DMS153 (cell line): ENCODE results near the gene PTPRT.

Source experiments
- DNase-seq: peaks from one replicate; lab custom pipeline; 2025; lab: John Stamatoyannopoulos, UW

PTPRT gene

DNA sequence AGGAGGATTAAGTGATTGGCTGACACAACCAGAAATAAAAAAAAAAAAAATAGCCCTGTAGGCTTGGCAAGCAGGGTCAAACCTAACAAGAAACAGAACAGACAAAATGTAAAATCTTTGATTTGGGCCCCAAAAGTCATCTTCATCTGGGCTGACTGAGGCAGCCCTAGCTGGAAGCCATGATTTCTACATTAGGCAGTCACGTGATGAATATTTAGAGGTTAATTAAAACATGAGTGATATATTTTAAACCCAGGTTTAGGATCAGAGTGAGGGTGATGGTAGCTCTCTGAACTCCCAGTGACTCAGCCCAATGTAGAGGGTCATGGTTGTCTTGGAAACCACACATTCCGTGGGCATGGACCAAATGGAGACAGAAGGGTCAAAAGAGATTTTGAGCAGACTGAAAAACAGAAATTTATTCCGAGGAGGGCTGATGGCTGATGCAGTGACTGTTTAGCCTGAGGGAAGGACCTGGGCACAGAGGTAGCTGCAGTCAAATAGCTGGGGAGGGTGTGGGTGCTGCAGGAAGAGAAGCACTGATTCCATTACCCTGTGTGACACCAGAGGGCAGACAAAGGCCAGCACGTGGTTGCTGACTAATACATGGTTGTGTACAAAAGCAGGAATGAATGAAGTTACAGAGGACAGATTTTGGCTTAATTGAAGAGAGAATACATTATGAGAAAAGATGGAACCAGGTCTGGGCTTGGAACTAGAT is 998.4 kb downstream of the PTPRT start:
- DNase-seq: no peak

DNA sequence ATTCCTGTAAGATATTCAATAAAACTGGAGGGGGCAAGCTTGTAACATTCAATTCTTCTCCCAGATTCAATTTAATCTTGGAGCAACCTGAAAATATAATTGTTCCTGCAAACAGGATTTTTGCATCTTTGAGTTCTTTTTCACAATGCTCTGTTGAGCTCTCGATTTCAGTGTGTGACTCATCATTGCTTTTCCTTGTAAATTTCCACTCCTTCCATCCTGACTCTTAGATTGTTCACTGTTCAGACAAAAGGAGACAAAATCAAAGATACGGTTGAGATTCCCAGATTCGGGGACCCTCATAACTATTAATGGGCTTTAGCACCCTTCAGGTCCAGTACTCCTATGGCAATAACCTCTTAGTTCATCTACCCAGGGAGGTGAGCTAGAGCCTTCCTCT is 999.6 kb downstream of the PTPRT start:
- no peak for DNase-seq

DNA sequence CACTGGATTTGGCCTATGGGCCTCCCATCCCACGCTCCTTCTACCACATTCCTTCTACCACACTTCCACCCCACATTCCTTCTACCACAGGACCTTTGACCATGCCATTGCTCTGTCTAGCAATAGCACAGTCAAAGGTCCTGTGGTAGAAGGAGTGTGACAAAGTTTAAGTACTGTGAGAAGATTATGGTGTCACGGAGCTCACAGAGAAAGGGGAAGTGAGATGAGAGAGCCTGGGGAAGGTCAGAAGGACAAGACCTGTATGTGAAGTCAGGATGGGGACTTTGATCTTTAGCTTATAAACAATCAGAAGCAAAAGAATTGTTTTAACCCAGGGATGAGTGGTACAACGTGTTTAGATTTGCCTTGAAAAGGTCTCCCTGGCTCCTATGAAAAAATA is 1003.4 kb downstream of the PTPRT start:
- DNase-seq: no peak

DNA sequence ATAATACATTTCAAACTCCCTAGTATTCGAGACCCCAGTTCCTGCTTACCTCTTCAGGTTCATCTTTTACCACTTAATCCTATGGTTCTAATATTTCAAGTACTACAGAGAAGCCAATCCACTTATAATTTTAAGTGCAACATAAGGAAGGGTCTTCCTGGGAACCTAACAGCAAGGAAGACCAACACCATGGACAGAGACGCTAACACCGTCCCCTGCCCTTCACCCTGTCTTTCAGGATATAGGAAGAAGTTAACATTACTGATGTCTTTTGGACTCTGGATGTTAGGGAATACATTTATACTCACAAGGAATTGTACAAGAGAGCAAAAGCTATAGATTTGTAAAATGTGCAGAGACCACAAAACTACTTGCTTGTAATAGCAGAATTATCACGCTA is 1006.6 kb downstream of the PTPRT start:
- DNase-seq: no peak

DNA sequence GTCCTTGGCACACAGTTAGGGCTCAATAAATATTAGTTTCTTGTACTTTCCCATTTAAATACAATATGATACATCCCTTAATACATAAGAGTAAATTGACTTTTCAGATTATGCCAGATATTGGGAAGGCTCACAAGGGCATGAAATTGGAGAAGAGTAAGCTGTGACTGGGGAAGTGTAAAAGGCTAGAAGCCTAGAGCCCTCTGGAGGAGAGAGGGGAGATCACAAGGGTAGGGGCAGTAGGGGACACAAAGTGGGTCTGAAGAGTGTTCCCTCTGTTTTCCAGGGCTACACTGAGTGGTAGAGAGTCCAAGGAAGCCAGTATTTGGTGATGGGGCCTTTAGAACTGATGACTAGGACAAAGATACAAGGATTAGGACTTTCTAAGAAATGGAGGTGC is 1008.6 kb downstream of the PTPRT start:
- DNase-seq: no peak

DNA sequence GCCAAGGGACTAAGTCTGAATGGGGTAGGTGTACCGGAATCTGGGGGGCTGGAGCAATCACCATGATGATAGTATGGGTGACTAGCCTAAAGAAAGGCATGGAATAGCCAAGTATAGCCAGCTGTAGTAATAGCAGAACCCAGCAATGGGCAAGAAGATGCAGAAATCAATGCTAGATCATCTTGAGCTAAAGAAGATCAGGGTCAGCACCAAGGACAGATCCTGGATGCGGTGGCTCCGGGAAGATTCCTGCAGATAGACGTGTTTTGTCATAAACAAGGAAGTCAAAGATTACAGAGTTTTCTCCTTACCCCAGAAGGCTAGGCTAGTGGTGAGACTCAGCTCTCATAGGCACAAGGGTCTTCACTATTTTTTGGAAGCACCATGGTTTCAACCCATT is 1009.9 kb downstream of the PTPRT start:
- DNase-seq: no peak

DNA sequence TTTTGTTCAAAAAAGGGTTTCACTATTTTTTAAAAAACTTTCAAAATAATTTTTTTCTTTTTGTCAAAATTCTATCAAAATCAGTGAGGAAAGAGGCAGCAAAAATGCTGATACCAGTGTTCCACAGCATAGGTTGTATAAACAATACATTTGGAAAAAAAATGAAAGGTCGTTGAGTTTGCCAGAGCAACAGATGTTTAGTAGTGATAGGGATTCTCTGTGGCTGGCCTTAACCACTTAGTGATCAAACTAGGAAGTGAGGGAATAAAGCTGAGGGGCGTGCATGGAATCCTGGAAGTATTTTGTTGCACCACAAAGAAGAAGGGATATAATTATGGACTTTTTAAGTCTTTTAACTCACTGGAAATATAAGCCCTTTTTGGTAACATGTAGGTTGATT is 1016.3 kb downstream of the PTPRT start:
- DNase-seq: no peak

DNA sequence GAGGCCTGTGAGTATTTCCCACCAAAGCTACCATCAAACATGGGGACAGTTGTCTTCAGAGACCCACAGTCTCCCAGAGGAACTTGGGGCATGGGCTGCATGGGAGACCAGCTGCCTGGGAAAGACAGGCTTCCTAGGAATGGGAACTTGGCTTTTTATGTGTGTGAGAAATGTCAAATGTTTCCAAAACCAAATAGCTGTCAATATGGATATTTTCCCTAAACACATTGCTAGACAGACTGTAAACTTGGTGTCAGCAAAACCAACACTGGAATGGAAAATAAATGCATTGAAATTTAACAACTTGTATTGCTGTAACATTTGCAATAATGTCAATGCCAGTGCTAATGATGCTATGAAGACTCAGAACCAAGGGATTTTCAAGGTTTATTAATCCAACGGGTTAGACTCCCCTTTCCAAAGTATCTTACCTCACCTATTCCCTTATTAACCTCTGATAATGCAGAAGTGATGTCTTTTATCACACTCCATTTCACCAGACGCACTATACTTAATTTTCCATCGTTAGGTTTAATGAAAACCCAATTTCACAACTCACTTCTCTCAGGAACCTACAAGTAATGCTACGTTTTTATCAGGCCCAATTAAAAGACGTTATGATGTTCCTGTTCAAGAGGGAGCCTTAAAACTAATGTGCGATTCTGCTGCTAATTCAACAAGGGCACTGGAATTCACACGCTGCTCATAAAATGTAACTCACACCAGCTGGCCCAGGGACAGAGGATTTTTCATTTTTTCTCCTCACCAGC is 1025.4 kb downstream of the PTPRT start:
- no peak for DNase-seq

DNA sequence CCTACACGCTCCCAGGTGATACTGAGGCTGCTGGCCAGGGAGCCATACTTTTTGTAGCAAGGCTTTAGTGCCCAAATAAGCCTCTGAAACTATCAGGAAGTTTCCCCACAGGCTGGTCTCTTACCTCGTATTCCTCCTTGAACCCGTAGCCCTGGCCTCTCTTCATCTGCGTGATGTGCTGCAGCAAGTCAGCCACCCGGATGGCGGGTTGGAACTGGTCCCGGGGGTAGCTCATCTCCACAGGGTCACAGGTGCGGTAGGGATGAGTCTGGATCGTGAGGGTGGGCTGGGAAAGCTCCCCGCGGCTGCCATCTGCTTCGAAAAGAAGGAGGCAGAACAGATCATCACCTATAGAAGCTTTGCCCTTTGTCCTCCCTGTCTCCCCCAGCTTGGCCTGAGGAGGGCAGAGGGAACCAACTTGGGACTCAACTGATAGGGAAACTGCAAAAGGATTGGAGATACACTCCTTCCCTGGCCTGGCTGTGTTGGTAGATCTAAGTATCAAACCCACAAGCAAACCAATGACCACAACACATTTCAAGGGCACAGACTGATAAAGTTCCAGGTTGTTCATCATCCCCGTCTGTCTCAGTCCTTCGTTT is 1028.4 kb downstream of the PTPRT start:
- no peak for DNase-seq

DNA sequence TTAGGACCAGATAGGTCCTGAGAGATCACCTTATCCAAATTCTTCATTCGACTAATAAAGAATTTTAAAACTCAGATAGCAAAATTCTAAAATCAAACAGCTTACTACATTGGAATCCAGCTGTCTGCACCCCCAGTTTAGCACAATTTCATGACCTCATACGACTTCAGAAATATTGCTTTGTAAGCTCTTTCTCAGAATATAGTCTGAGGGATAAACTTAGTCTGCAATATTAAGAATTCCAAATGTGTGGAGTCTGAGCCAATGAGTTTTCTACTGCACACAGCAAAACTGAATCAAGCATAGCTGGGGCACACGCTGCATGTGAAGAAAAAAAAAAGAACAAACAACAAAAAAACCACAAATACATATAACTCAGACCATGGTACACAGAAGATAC is 1029.9 kb downstream of the PTPRT start:
- DNase-seq: no peak

DNA sequence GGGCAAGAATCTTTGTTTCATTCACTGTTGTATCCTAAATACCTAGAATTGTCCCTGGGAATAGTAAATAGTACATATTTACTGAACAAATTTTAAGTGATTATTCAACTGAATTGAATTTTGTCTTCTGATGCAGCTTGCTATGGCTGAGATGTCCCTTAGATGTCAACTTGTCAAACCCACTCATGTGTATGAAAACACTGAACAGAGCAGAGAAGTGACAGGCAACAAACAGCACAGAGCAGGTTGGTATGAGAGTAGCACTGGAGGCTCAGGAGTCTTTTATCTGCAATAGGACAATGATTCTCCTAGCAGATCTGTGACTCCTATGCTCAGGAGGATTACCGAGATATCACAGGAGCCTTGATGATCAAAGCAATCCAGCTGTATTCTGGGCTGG is 1031.4 kb downstream of the PTPRT start:
- DNase-seq: no peak

DNA sequence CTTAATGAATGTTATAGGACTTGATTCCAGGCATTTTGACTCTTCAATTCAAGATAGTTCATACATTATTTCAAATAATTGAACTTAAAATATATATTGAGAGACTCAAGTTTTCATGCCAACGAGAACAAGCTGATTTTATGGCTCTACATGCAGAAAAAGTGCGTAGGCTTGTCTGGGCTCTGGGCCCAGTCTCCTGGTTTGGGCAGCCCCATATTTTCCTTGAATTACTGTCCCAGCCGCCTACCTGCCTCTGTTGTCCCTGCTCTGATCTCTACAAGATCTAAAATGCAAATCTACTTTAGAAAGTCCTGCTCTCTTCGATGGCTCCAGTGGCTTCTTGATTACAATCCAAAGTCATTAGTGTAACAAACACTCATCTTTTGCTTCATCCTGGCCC is 1034.1 kb downstream of the PTPRT start:
- DNase-seq: no peak

DNA sequence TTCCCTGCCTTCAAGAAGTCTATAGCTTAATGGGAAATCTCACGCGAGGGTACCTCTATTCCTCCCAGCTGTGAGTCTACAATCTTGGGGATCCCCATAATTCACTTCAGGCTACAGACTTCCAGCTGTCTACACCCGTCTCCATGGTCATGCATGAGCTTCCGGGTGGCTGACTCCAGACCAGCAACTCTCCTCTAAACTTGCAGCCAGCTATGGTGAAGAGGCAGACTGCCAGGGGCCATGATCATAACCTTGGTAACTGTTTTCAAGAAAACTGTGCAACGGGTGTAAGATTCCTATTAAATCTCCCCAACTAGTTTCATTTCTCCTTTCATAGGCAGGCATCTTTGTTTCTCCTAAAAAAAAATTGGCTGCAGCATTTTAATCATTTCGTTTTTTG is 1037.1 kb downstream of the PTPRT start:
- no peak for DNase-seq

DNA sequence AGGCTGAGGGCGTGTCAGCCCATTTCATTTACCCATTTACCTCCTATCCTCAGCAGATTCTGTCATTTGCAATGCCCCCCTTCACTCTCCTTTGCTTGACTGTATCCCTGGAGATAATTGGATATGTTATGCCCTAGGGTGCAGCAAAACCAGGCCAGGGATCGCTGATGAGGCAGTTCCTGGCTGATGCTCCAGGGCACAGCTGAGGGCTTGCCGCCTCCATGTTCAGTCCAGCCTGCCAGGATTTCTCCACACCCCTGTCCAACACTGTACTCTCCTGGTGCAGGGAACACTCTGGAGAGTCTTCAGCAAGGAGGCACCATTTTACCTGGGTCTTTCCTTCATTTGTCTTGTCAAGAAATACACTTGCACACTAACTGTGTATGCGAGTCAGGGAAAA is 1039.5 kb downstream of the PTPRT start:
- DNase-seq: no peak

DNA sequence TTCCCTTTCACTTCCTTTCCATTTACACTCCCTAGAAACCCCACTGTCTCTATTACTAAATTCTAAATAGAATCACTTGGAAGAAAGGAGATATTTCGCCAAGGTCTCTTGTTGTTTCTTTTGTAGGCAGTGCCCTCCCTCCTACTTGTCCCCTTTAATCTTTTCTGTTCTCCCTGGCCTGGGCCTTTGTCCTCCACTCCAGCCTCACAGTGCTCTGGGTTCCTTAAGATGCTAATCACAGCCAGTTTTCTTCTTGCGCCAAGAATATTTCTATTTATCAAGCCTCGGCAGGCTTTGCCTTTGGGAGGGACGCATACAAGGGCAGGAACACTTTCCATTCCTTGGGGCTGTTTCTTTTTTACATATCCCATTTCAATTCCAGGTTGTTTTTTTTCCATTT is 1051.0 kb downstream of the PTPRT start:
- DNase-seq: no peak

DNA sequence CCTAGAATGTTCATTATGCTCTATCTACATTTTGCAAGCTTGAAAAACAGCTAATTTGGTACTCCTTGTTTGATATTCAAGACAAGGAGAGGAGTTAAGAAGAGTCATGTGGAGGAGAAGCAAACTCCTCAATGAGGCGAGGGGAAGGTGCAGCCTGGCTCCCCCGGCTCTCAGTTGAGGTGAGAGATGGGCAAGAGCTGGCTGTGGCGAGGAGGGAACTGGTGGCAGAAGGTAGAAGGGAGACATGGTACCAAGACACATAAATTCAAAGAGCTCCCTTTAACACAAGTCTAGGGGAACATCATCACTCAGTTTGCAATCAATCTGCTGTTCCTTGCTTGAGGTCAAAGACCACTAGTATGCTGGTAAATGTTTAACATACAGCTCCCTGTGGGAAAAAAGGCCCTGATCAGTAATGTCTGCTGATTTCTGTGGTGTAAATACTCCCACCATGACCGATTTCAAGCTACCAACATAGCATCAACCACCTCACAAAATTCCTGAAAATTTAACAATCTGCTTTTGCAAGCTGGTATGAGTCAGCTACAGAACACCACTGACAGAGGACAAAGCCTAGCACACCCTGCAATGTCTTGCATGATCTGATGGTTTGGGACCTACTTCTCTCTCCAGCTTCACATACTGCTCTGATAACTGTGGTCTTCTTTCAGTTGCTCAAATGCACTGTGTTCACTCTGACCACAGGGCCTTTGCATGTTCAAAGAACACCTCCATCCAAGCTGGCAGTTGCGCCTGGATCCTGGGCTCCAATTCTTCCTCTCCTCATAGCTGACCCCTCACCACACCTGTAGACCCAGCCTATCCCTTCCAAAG is 1055.2 kb downstream of the PTPRT start:
- no peak for DNase-seq

DNA sequence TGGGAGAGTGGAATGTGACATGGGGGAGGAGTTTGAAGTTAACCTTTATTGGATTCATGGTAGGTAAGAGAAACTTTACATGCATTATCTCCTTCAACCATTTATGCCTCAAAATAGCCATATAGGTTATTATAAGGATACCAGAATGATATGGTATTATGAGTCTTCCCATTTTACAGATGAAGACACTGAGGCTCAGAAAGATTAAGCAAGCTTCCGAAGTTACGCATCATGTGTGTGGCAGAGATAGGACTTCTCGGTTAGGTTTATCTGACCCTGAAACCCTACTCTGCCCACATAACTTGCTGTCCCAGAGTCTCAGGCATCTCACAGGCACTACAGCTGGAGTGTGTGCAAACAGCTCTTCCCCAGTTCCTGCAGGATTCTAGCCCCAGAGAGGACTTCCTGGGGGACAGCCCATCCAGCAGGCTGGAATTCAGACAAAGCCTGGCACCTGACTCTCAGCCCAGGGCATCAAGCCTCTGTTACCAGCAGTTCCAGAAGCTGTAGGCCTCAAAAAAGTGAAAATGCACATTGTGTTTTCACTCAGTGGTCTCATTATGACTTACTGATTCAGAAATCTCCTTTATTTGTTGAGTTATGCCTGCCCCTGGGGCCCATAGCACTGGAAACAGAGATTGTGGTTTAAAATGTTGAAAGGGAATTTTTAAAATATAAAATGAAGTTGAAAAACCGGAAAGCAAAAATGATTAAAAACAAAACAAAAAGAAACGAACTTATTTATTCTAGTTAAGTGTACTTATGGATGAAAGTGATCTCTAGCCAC is 1058.7 kb downstream of the PTPRT start:
- no peak for DNase-seq

DNA sequence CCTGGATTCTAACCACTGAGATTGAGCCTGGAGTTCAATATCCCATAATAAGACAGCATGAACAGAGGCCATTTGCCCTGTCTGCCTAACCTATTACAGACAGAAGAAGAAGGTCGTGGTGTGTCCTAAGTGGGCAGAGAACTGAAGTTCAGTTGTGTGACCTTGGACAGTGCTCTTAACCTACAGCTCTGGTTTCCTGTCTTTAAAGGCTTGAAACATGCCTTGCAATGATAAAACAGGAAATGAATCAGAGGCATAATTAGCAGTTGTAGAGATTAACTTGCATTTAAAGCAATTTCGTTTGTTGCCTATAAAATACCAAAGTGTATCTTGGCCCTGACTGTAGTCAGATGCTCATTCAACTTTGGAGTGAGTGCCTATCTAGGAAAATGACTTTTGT is 1064.3 kb downstream of the PTPRT start:
- DNase-seq: no peak

DNA sequence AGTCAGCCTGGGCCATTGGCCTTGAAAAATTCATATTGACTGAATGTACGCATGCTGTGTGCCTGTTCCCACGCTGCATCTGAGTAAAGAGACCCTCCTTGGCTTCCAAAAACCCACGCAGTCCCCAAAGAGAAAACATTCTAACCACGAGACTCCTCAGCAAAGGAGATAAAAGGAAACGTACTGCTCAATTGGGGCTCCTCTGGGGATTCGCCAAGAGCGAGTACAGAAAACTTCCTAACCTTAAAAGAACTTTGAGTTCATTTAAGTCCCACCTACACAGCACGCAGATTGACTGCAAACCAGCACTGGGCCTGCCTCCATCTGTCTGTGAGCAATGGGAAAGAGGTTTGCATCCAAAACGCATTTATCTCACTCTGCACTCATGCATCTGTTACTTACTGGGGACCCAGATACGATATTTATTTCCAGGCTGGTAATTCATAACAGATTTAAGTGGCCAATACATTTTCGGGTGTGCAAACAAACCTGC is 1065.7 kb downstream of the PTPRT start:
- no peak for DNase-seq

DNA sequence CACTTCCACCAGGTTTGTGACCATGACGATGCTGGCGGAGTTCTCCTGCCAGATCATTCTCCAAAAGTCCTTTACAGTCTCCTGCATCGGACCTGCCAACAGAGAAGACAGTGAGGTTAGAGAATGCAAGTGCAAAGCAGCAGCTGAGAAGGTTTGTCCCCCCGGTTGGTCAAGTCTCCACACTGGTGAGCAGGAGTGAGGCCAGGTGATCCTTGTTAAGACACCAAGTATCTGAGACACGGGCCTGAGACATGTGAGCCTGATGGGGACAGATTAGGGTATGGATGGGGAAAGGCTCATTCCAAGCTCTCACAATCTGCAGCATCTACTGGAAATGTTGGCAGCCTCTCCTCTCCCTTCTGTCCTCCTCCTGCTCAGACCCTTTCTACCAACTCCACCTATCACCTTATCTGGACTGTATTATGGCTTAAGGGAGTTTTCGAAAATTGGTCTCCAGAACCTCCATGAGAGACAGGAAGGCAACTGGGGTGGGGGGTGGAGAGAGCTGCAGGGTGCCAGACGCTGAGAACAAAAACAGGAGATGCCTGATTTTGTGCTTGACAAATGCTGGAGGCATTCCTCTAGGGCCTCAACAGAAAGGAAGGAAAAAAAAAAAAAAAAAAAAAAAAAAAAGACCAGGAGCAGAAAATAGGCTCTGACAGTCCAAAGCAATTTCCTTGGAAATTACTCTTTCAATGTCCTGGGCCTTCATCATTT is 1071.1 kb downstream of the PTPRT start:
- no peak for DNase-seq

DNA sequence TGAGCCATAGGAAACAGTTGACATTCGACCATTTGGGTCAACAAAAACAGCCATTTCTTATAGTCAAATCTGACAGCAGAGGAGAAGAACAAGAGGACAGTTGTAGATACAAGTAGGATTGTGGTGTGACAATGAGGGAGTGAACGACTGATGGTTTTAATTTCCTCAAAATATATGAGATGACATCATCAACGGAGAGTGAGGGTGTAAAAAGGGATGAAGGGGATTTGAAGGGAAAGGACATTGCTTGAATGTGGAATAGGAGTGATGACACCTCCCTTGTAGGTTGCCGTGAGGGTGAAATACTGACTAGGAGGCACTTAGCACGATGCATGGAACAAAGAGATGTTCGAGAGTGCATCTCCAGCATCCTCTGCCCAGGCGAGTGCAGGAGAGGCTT is 1071.7 kb downstream of the PTPRT start:
- no peak for DNase-seq
